OCI-LY7 (cell line): ENCODE data around the gene MAN1A1.

Source experiments
- EZH2phosphoT487 ChIP-seq: fragments of 200-600 bp; sonication (generic); IDR thresholded peaks from 2 replicates; pipeline ENCODE4 v1.6.1; 2018; ENCODE audit warnings: low read depth, borderline replicate concordance, mild to moderate bottlenecking, mixed run types, antibody characterized with exemption, low read length, moderate library complexity, mixed read lengths
- TF ChIP-seq, protein P1 (sequence below): fragments of 200-600 bp; sonication (generic); conservative IDR thresholded peaks from 2 replicates; pipeline ENCODE4 v1.5.1; 2014; ENCODE audit warnings: mild to moderate bottlenecking, antibody characterized with exemption, low read length, moderate library complexity, mixed read lengths

DNA sequence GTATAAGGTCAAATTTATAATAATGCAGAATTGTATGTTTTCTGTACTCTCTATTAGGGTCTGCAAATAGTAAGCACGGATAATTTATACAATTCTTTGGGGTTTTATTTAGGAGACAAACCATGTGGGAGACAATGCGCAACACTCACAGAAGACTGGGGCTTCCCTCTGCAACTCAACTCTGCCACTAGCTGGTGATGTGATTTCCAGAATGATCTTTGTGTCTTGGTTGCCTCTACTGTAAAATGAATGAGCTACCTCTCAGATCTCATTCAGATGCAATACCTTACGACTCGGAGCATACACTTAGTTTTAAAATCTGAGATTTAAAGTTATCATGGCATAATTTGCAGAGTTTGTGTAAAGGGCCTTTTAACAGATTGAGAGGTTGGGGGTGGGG is 6.4 kb downstream of the MAN1A1 start:
- TF ChIP-seq, protein P1, sequence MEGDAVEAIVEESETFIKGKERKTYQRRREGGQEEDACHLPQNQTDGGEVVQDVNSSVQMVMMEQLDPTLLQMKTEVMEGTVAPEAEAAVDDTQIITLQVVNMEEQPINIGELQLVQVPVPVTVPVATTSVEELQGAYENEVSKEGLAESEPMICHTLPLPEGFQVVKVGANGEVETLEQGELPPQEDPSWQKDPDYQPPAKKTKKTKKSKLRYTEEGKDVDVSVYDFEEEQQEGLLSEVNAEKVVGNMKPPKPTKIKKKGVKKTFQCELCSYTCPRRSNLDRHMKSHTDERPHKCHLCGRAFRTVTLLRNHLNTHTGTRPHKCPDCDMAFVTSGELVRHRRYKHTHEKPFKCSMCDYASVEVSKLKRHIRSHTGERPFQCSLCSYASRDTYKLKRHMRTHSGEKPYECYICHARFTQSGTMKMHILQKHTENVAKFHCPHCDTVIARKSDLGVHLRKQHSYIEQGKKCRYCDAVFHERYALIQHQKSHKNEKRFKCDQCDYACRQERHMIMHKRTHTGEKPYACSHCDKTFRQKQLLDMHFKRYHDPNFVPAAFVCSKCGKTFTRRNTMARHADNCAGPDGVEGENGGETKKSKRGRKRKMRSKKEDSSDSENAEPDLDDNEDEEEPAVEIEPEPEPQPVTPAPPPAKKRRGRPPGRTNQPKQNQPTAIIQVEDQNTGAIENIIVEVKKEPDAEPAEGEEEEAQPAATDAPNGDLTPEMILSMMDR: peak; percentile 53
- no peak for TF ChIP-seq EZH2phosphoT487
